ENCODE data around the gene RAB6A.
"Not testable (repeated sequence)": the region's sequence is repeated elsewhere in the genome, so short reads cannot be mapped to it uniquely, and the experiment has no call there.

DNA sequence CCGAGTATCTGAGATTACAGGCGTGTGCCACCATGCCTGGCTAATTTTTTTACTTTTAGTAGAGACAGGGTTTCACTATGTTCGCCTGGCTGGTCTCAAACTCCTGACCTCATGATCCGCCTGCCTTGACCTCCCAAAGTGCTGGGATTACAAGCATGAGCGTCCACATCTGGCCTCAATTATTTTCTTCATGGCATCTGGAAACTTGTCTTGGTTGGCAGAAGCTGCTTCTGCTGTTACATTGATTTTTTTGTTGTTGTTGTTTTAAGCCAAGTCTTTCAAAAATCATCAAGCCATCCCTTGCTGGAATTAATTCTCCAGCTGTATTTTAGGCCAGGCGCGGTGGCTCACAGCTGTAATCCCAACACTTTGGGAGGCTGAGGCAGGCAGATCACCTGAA, 27.9 kb downstream of the RAB6A start:
- TF ChIP-seq, protein P1, sequence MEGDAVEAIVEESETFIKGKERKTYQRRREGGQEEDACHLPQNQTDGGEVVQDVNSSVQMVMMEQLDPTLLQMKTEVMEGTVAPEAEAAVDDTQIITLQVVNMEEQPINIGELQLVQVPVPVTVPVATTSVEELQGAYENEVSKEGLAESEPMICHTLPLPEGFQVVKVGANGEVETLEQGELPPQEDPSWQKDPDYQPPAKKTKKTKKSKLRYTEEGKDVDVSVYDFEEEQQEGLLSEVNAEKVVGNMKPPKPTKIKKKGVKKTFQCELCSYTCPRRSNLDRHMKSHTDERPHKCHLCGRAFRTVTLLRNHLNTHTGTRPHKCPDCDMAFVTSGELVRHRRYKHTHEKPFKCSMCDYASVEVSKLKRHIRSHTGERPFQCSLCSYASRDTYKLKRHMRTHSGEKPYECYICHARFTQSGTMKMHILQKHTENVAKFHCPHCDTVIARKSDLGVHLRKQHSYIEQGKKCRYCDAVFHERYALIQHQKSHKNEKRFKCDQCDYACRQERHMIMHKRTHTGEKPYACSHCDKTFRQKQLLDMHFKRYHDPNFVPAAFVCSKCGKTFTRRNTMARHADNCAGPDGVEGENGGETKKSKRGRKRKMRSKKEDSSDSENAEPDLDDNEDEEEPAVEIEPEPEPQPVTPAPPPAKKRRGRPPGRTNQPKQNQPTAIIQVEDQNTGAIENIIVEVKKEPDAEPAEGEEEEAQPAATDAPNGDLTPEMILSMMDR (IDR thresholded peaks at IDR 0.05) = not testable (repeated sequence)
- TF ChIP-seq POLR2A, EP300, POLR2AphosphoS5 (IDR thresholded peaks at IDR 0.05): not testable (repeated sequence)
